GM21447 (cell line): ENCODE data around the gene PRSS50.
"Not testable (repeated sequence)": the region's sequence is repeated elsewhere in the genome, so short reads cannot be mapped to it uniquely, and the experiment has no call there.

Experiments used
- ATAC-seq: cut with Tn5 transposase; IDR thresholded peaks from one replicate; pipeline ENCODE4 v1.9.1; 2021; ENCODE audit not compliant: unreplicated experiment

Gene PRSS50

GRCh38 chr3:46717447-46718231, at the start of gene PRSS50:
TSS of gene PRSS50 (minus strand) at chr3:46717869. CDS start at chr3:46717824, 45 bp downstream.
- no peak for ATAC-seq

DNA sequence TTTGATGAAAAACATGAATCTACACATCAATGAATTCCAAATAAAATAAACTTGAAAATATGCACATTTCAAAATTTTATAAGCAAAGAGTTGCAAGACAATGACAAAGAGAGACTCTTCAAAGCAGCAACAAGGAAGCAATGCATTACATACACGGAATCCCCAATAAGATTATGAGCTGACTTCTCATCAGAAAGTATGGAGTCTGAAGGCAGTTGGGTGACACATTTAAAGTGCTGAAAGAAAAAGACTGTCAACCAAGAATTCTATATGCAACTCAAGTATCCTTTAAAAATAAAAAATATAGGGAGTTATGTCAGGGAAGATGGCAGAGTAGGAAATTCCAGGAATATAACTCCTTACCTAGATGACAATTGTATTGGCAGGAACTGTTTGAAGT, 46.5 kb upstream of the PRSS50 start:
- ATAC-seq = no peak

DNA sequence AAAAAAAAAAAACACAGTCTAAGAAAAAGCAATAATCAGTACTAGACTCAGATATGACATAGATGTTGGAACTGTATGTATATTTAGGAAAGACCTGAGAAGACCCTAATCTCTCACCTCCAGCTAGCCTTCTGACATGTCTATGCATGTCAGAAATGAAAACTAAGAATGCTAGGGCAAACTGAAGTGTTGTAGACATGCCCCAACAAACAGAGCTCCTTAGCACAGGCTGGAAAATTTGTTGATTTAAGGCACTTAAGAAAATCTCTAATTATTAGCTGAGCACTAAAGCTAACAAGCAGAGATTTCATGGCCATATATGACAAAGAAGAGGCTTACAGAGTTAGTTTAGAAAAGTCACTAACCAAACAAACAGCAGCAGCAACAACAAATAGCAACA, 45.5 kb upstream of the PRSS50 start:
- no peak for ATAC-seq

DNA sequence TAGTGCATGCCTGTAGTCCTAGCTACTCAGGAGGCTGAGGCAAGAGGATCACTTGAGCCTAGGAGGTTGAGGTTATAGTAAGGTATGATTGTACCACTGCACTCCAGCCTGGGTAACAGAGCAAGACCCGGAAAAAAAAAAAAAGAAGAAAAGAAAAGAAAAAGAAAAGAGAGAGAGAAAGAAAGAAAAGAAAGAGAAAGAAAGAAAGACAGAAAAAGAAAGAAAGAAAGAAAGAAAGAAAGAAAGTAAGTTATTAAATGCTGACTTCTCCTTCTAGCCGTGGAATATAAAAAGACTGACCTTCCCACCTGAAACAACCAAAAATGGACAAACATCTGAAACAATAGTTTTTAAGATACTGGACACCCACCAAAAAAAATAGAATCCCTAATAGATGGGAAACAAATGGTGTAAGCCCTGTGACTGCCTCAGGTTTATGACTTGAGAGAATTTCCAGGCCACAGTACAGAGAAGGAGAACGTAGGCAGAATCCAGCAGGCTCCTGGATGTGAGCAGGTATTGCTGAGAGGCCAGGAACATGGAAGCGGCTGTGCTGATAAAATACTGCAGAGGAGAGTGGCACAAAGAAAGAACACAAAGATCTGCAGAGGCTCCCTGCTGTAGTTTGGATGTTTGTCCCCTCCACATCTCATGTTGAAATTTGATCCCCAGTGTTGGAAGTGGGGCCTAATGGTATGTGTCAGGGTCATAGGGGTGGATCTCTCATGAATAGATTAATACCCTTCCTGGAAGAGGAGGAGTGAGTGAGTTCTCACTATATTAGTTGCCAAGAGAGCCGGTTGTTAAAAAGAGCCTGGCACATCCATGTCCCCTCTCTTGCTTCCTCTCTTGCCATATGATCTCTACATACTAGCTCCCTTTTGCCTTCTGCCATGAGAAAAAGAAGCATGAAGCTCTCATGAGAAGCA, 41.8 kb upstream of the PRSS50 start:
- ATAC-seq = no peak

DNA sequence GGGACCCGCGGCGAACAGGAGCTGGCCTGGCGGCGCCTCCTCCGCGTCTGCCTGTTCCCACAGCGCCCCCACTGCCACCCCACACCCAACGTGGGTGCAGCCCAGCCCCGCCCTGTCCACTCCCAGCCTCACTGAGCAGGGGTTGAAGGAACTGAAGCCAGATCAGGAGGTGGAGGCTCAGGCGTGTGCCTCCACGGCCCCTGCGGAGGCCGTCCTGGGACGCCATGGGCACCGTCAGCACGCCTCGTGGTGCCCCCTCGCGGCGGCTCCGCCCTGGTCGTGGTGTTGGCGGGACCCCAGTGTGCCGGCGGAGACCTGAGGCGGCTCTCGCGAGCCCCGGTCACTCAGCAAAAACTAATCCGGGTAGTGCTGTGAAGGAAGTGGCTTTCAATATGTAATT, 39.0 kb upstream of the PRSS50 start:
- ATAC-seq = no peak

DNA sequence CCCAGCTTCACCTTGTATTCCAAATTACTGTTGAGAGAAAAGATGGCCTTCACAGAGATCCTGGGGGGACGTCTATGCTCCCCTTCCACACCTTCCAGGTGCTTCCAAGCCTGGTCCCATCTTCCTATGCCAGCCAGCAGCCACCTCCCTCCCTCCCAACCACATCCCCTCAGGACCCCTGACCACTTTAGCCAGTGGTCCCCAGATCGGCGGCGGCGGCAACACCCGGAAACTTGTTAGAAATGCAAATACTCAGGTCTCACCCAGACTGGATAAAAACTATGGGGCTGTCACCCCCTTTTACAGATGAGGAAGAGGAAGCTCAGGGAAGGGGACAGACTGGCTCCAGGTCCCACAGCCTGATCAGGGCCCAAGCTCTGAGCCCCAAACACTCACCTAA, 38.0 kb upstream of the PRSS50 start:
- ATAC-seq = no peak

DNA sequence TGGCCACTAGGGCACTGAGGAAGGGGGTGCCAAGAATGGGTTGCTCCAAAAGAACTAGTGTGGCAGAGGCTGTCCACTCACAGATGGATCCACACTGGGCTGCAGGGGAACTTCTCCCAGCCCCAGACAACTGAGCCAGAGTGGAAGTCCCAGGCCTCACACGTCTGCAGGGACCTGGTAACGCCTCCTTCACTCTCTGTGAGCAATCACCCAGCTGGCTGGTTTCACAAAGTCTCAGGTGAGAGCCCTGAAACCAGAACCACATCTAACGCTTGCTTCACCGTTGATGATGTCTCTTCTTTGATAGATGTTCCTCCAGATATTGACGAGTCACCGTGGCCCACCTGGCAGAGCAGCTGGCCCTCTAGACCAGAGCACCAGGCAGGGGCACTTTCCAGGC, 35.5 kb upstream of the PRSS50 start:
- ATAC-seq = not testable (repeated sequence)

DNA sequence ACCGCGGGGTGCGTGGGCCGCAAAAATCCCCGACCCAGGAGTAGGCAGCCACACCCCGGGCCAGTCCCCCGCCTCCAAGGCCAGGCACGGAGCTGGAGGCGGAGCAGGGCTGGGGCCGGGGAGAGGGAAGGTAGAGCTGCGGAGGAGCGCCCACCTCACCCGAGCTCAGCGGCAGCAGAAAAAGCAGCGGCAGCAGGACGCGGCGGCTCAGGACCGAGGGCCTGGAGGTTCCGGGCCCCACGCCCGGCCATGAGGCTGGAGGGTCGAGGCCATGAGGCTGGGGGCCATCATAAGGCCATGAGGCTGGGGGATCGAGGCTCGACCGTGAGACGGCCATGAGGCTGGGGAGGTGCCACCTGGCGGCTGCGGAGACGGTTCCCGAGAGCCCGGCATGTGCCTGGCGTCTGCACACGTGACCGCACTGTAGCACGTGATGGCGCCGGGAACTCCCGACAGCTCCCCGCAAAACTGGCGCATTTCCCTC, 32.9 kb upstream of the PRSS50 start:
- ATAC-seq = no peak

DNA sequence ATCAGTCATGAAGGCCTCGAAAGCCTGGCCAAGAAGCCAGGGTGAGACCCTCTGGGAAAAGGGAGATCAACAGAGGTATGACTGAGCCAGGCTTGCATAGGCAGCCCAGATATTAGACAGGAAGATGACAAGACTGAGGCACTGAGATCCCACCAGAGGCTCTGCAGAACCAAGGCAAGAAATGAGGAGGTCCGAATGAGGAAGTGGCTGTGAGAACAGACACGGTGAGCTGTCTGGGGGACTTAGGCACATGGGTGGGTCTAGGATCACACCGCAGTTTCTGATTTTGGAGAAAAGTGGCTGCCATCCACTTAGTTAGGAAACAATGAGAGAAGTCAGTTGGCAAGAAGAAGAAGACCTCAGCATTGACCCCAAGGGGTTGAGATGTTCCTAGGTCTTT, 31.5 kb upstream of the PRSS50 start:
- no peak for ATAC-seq

DNA sequence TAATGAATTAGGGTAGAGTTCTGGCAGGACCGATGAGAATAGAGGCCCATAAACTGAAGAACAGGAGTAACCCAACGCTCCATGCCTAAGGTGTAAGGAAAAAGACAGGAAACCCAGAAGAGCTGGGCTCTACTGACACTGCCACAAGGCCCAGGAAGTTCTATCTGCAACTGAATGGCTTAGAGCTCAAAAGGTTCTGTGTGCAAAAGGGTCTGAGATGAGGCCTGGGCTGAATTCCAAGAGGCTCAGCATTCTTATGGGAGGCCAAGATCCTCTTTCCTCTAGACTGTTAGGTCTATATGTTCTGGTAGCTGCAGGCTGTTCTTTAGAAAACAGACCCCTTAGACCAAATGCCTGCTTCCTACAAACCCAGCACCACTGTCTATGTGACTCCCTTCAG, 30.5 kb upstream of the PRSS50 start:
- ATAC-seq = no peak

DNA sequence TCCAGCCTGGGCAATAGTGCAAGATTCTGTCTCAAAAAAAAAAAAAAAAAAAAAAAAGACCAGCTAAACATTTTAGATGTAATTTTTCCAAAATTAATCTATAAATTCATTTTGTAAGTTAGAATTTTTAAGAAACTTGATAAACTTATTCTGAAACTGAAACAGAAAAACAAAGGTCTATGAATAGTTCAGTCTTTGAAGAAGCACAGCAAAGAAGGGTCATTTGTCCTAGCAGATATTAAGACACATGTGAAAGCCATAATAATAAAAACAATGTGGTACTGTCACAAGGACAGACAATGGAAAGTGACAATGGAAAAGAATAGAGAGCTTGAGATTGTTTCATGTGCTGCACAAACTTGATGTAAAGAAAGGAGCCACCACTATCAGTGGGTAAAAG, 29.0 kb upstream of the PRSS50 start:
- no peak for ATAC-seq

DNA sequence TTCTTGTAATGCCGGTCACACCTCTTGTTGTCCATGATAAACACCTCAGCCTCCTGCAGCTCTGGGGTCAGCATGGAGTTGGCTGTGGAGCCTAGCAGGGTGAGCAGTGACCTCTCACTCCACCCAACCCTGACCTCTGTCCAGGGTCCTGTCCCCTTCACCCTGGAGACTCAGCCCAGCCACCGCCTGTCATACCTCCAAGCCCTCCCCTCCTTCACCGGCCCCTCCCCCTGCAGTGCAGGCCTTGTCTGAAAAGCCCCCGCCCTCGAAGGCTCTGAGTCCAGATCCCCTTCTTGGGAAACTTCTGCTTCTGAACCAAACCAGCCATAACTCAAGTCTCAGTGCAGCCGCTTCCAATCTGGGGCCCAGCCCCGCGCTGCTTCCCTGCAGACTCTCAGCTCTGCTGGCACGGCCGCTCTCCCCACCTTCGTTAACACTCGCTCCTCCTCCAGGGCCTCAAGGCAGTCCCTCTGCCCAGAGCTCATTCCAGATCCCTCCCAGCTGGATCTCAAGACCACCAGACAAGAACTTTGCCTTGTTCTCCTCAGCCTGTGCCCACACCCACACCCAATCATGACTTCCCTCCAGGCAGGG, 25.4 kb upstream of the PRSS50 start:
- no peak for ATAC-seq

GRCh38 chr3:46739565-46739964, 21.9 kb upstream of the PRSS50 start:
- ATAC-seq = not testable (repeated sequence)

GRCh38 chr3:46737329-46737731, 19.7 kb upstream of the PRSS50 start:
- ATAC-seq = no peak

DNA sequence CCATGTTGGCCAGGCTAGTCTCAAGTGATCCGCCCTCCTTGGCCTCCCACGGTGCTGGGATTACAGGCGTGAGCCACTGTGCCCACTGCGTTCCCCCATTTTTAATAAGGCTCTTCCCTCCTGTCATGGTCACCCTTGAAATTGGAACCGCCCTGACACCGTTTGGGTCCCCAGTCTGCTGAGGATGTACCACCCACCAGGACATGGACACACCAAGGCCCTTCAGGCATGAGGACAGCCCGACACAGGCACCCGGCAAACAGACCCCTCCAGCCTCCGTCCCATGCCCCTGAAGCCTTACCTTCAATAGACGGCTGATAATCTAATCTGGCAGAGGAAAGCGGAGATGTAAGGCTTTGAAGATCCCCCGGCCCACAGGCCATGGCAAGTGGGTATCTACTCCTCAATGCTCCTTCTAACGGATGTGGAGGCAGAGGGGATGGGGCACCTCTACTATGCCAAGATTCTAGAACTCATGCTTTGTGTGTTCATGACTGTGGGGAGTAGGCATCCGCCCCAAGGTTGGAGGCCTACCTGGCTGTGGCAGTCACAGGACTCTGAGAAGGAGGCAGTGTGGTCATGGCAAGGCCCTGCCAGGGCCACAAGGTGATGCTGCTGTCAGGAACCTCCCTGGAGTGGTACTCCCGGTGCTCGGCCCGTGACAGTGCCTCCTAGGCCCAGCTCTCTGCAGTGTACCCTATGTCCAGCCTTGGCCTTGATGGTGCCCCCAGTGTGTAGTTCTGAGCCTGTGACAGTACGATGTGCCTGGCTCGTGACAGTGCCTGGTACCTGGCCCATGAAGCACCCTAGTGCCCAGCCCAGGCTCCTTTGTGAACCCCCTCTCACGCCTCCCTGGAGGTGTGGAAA, 18.6 kb upstream of the PRSS50 start:
- no peak for ATAC-seq

GRCh38 chr3:46734773-46735172, 17.1 kb upstream of the PRSS50 start:
- no peak for ATAC-seq

DNA sequence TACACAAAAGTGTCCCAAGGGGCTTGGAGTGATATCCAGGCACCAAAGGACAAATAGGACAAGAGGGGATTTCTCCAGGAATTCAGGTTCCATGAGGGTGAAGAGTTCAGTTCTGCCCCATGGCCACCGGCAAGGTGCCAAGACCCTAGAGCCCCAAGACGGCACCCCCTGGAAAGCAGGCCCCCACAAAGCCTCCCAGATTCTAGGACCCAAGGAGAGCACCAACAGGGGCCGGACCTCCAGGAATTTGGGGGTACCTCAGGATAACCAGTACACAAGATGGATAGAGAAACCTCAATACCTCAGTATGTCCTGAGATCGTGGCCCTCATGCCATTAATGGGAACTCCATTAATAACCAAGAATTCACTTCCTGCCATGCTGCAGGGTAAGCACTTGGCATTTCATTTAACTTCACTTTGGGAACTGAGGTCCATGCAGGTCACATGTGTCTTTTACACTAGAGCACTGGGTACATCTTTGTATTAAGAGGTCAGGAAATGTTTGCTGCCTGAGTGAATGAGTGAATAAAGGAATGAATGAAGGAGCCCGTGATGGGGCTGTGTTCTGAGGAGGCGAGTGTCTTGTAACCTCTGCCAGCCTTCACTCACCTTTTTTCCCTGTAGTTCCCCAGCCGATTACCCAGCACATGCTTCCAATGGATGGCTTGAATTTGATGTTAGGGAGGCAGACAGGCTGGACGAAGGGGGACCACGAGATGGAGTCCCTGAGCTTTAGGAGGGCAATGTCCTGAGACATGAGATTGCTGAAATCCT, 15.5 kb upstream of the PRSS50 start:
- ATAC-seq = no peak

GRCh38 chr3:46731795-46732194, 14.1 kb upstream of the PRSS50 start:
- no peak for ATAC-seq

DNA sequence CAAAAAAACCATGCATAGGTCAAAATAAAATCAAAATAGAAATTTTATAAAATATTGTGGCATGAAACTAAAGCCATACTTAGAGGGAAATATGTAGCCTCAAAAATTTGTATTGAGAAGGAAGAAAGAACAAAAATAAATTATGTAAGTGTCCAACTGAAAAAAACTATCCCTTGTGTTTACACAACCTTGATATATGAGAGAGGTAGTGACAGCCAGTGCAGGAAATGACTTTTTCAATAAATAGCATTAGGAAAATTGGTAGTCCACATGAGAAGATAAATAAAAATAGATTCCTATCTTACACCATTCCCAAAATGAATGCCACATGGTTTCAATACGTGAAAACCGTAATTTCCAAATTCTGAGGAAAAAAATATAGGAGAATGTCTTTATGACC, 13.2 kb upstream of the PRSS50 start:
- ATAC-seq = no peak

- no peak for ATAC-seq
These were observed 11.4 kb upstream of the PRSS50 start for GRCh38 chr3:46729038-46729437.
